CD4-positive, alpha-beta T cell treated with Interleukin-6 at 100 ng/mL for 8 hours (primary cell): ENCODE data around the gene FAAP100.

Experiments used
- DNase-seq: peaks from one replicate; pipeline ENCODE4 v3.0.0-alpha.2; 2020; ENCODE audit warnings: mixed read lengths, low spot score

FAAP100 gene

GRCh38 chr17:81511804-81512561, 40.2 kb downstream of the FAAP100 start:
- DNase-seq: peak; percentile 30

GRCh38 chr17:81511554-81511803, 40.7 kb downstream of the FAAP100 start:
- DNase-seq: no peak

- DNase-seq: peak; percentile 35
These were observed 41.2 kb downstream of the FAAP100 start for GRCh38 chr17:81510785-81511553.

- no peak for DNase-seq
These were observed 42.0 kb downstream of the FAAP100 start for GRCh38 chr17:81509972-81510784.

- DNase-seq: peak; percentile 36
These were observed 42.8 kb downstream of the FAAP100 start for GRCh38 chr17:81509207-81509971.

- no peak for DNase-seq
These were observed 43.4 kb downstream of the FAAP100 start for GRCh38 chr17:81508639-81509206.

- no peak for DNase-seq
These were observed 48.5 kb downstream of the FAAP100 start for GRCh38 chr17:81503619-81504018.

- DNase-seq: no peak
These were observed 49.6 kb downstream of the FAAP100 start for GRCh38 chr17:81502471-81503017.

GRCh38 chr17:81500047-81500446, 52.1 kb downstream of the FAAP100 start:
- DNase-seq: no peak

- DNase-seq: no peak
These were observed 52.6 kb downstream of the FAAP100 start for GRCh38 chr17:81499601-81499970.

- no peak for DNase-seq
These were observed 53.1 kb downstream of the FAAP100 start for GRCh38 chr17:81498953-81499600.

- DNase-seq: no peak
These were observed 57.4 kb downstream of the FAAP100 start for GRCh38 chr17:81494626-81495377.

- no peak for DNase-seq
These were observed 58.7 kb downstream of the FAAP100 start for GRCh38 chr17:81493198-81494038.

- no peak for DNase-seq
These were observed 59.4 kb downstream of the FAAP100 start for GRCh38 chr17:81492706-81493105.

- no peak for DNase-seq
These were observed 60.0 kb downstream of the FAAP100 start for GRCh38 chr17:81492202-81492601.

GRCh38 chr17:81491761-81492160, 60.4 kb downstream of the FAAP100 start:
- DNase-seq: no peak

- DNase-seq: no peak
These were observed 61.0 kb downstream of the FAAP100 start for GRCh38 chr17:81491181-81491581.

GRCh38 chr17:81489998-81490992, 61.9 kb downstream of the FAAP100 start:
- no peak for DNase-seq
